Panc1 (cell line): ENCODE results near the gene DUSP15. TPM values are rescaled to one million over a fixed set of nuclear protein-coding genes. Genes with fewer than 3 reads are reported as not detected.

ENCODE experiments used
- ATAC-seq: fragments of 200-7000 bp; cut with Tn5 transposase; 2 replicates; pipeline ENCODE4 v1.9.1; 2020; ENCODE audit warnings: mild to moderate bottlenecking, moderate library complexity
- BruUV-seq: library from RNA; stranded (reverse); fragments of 400-500 nt; replicated peaks from 2 replicates; lab custom pipeline; 2021; lab: Mats Ljungman, UMichigan
- CTCF ChIA-PET: fragments of 300-600 bp; sonication (Branson Sonifier 250); formaldehyde crosslinking; loops from one replicate; lab custom pipeline; 2022; ENCODE audit warnings: antibody characterized with exemption; lab: Charles Lee
- POLR2A ChIA-PET: fragments of 300-600 bp; sonication (Branson Sonifier 250); formaldehyde crosslinking; loops from one replicate; lab custom pipeline; 2022; ENCODE audit warnings: antibody characterized with exemption; lab: Charles Lee
- DNase-seq: peaks from one replicate; pipeline ENCODE4 v3.0.0-alpha.2; 2010; ENCODE audit warnings: low read depth, low spot score
- H3K27ac ChIP-seq: 2 replicates; pipeline ENCODE4 v1.5.1; 2011; ENCODE audit warnings: mild to moderate bottlenecking, low read length, inconsistent platforms
- H3K27me3 ChIP-seq: fragments of 200-500 bp; sonication (Bioruptor generic); 2 replicates; pipeline ENCODE4 v1.6.0; 2014; ENCODE audit warnings: low read length, inconsistent platforms; ENCODE audit not compliant: control insufficient read depth, insufficient read depth
- H3K36me3 ChIP-seq: fragments of 200-500 bp; sonication (Bioruptor generic); 2 replicates; pipeline ENCODE4 v1.5.1; 2014; ENCODE audit warnings: inconsistent platforms, mild to moderate bottlenecking, low read length, moderate library complexity; ENCODE audit not compliant: control insufficient read depth, insufficient read depth
- H3K4me1 ChIP-seq: 2 replicates; pipeline ENCODE4 v1.5.1; 2011; ENCODE audit warnings: inconsistent platforms, mild to moderate bottlenecking, low read length, moderate library complexity; ENCODE audit not compliant: control insufficient read depth, insufficient read depth
- H3K4me3 ChIP-seq, 2 experiments: 2 replicates each; pipeline ENCODE4 v1.5.1; 2011 to 2012; ENCODE audit warnings: low read depth in 2 of 2, low read length in 2 of 2, mild to moderate bottlenecking in 2 of 2, inconsistent platforms in 1 of 2, moderate library complexity in 1 of 2
- H3K9me3 ChIP-seq: fragments of 200-500 bp; sonication (Bioruptor generic); 2 replicates; pipeline ENCODE4 v1.5.1; 2014; ENCODE audit warnings: low read depth, mild to moderate bottlenecking, inconsistent platforms, low read length, moderate library complexity; ENCODE audit not compliant: control insufficient read depth, insufficient read depth
- CTCF ChIP-seq: fragments of 450-650 bp; IDR thresholded peaks from 2 replicates; pipeline ENCODE4 v1.5.1; 2017; ENCODE audit warnings: mild to moderate bottlenecking
- POLR2AphosphoS5 ChIP-seq: IDR thresholded peaks from 2 replicates; pipeline ENCODE4 v1.6.1; 2012; ENCODE audit warnings: mild to moderate bottlenecking, low read depth, low read length, moderate library complexity
- REST ChIP-seq, 2 experiments: IDR thresholded peaks; 2 replicates each; pipeline ENCODE4 v1.6.1; 2011 to 2012; ENCODE audit warnings: low read depth in 2 of 2, control low read depth in 1 of 2, low read length in 1 of 2, mild to moderate bottlenecking in 1 of 2, moderate library complexity in 1 of 2; ENCODE audit not compliant: insufficient read depth in 1 of 2
- SIN3A ChIP-seq: IDR thresholded peaks from 2 replicates; pipeline ENCODE4 v1.6.1; 2012; ENCODE audit warnings: low read depth, mild to moderate bottlenecking, low read length, moderate library complexity, borderline replicate concordance; ENCODE audit not compliant: insufficient read depth
- TCF7L2 ChIP-seq: IDR thresholded peaks from 2 replicates; pipeline ENCODE4 v1.6.1; 2011; ENCODE audit warnings: mild to moderate bottlenecking, low read depth, low read length, inconsistent platforms
- in situ Hi-C: cut with HindIII; loops from 2 replicates; pipeline ENCODE4 v1.10.0; 2016; ENCODE audit warnings: low sequenced_read_pairs, low pct_unique_long_range_greater_than_20kb
- intact Hi-C: fragments of 100-400 bp; cut with micrococcal nuclease; formaldehyde crosslinking; loops from one replicate; pipeline ENCODE4 v1.10.0; 2022; ENCODE audit not compliant: unreplicated experiment
- total RNA-seq: library from RNA; stranded (reverse); gene quantifications from one replicate; pipeline ENCODE4 v1.2.1, GENCODE V29; 2021; ENCODE audit not compliant: unreplicated experiment

Gene DUSP15
- total RNA-seq, 1 experiment from 2014 or later, result 23.6 TPM

GRCh38 chr20:31813611-31814010 lies 56.7 kb downstream of the DUSP15 start:
- DNase-seq, result no peak
- H3K4me3 ChIP-seq, result no peak overlapping the region
- H3K4me1 ChIP-seq, result peaks cover 40% of the 10 kb centered on the region
- ChIA-PET POLR2A (no interaction called here), CTCF (interaction anchor here (0.7 kb wide), 1 partner anchor 180 kb away, joined by 5 read pairs; no protein-coding TSS in a partner anchor)
- no peak for TF ChIP-seq REST (IDR thresholded peaks at IDR 0.05; ENCODE audit: insufficient read depth in 1 of 2, low read depth in 2 of 2, low read length in 1 of 2)
- in situ Hi-C loops (no loop called here), intact Hi-C loops (no loop called here)
- H3K36me3 ChIP-seq, result no peaks in the 10 kb centered on the region; the same call in 1 of the 2 replicates
- ATAC-seq, result no peak
- H3K27ac ChIP-seq, result no peak overlapping the region
- no peaks in the 10 kb centered on the region for H3K27me3 ChIP-seq
- BruUV-seq, result no TSS peak
- H3K9me3 ChIP-seq, result no peaks in the 10 kb centered on the region

- DNase-seq, result no peak
- Histone ChIP-seq H3K27me3 (no peaks in the 10 kb centered on the region), H3K9me3 (no peaks in the 10 kb centered on the region), H3K4me3 (no peak overlapping the region), H3K36me3 (no peaks in the 10 kb centered on the region; the same call in 1 of the 2 replicates), H3K4me1 (peaks cover 40% of the 10 kb centered on the region), H3K27ac (no peak overlapping the region)
- BruUV-seq, result no TSS peak
- intact Hi-C loops (no loop called here), in situ Hi-C loops (no loop called here)
- peak; percentile 7; the same call in 1 of the 2 replicates for ATAC-seq
- POLR2A ChIA-PET, result no interaction called here
- CTCF ChIA-PET, result interaction anchor here (0.5 to 0.6 kb wide), 2 partner anchors 16 to 184 kb away, joined by 3 to 9 read pairs; no protein-coding TSS in a partner anchor
- TF ChIP-seq SIN3A, result no peak
- TF ChIP-seq TCF7L2, result no peak
- no peak for TF ChIP-seq REST (IDR thresholded peaks at IDR 0.05; ENCODE audit: insufficient read depth in 1 of 2, low read depth in 2 of 2, low read length in 1 of 2)
- no peak for TF ChIP-seq CTCF
- TF ChIP-seq POLR2AphosphoS5, result no peak
These were observed 58.3 kb downstream of the DUSP15 start for GRCh38 chr20:31811796-31812728.
